22Rv1 (cell line): ENCODE results near the gene CRYBG1.

Source experiments
- CTCF ChIP-seq: fragments of 450-650 bp; IDR thresholded peaks from 2 replicates; pipeline ENCODE4 v1.5.1; 2017; ENCODE audit warnings: mild to moderate bottlenecking
- ZFX ChIP-seq: fragments of 450-650 bp; IDR thresholded peaks from 2 replicates; pipeline ENCODE4 v1.6.1; 2017; ENCODE audit warnings: antibody characterized with exemption, borderline replicate concordance

- TF ChIP-seq CTCF (no peak), ZFX (no peak)
Measured at GRCh38 chr6:106527117-106527516, 166.6 kb downstream of the CRYBG1 start.
